Measurements from ENCODE around the gene LRRTM1. TPM values are rescaled to one million over a fixed set of nuclear protein-coding genes. Genes with fewer than 3 reads are reported as not detected.

The LRRTM1 gene
- total and polyA plus RNA-seq, 8 donors, result 0.04 to 0.63 (median 0.09) TPM; not detected in 4

DNA sequence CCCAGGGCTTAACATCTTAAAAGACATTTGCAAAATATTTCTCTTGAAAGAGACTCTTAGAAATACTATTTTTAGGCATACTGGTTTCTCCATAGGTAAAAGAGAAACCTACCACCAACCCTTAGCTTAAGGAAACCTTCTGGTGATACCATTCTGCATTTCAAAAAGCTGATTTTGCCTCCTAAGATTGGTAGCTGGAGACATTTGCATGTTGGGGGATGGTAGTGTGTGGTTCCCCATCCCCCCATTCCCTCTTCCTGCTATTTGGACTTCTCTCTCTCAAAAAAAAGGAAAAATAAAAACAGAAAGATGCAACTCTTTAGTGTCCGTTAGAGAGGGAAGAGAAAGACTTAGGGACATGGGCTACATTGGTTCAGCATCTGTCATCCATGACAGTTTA is 4.2 kb downstream of the LRRTM1 start:
- TF ChIP-seq, protein P1, sequence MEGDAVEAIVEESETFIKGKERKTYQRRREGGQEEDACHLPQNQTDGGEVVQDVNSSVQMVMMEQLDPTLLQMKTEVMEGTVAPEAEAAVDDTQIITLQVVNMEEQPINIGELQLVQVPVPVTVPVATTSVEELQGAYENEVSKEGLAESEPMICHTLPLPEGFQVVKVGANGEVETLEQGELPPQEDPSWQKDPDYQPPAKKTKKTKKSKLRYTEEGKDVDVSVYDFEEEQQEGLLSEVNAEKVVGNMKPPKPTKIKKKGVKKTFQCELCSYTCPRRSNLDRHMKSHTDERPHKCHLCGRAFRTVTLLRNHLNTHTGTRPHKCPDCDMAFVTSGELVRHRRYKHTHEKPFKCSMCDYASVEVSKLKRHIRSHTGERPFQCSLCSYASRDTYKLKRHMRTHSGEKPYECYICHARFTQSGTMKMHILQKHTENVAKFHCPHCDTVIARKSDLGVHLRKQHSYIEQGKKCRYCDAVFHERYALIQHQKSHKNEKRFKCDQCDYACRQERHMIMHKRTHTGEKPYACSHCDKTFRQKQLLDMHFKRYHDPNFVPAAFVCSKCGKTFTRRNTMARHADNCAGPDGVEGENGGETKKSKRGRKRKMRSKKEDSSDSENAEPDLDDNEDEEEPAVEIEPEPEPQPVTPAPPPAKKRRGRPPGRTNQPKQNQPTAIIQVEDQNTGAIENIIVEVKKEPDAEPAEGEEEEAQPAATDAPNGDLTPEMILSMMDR (IDR thresholded peaks at IDR 0.05), result no peak
- Histone ChIP-seq H3K27ac (no peak overlapping the region), H3K27me3 (peaks cover 0 to 36% (median 0%) of the 10 kb centered on the region in 4 donors), H3K9me3 (no peaks in the 10 kb centered on the region), H3K36me3 (no peaks in the 10 kb centered on the region), H3K4me3 (no peak overlapping the region), H3K4me1 (no peaks in the 10 kb centered on the region)
- DNase-seq, result no peak
- FAIRE-seq, result no peak
- no peak for ATAC-seq
- 30 to 74% methylated on average over 1 of the region's 1 CpG for WGBS, 2 donors
- intact Hi-C loops (cut with DNase I), result no loop called here

- intact Hi-C loops (cut with DNase I), result no loop called here
- peaks cover 0 to 36% (median 0%) of the 10 kb centered on the region in 4 donors for H3K27me3 ChIP-seq
- H3K4me1 ChIP-seq, result no peaks in the 10 kb centered on the region
- TF ChIP-seq, protein P1 (IDR thresholded peaks at IDR 0.05), result no peak
- no peak overlapping the region for H3K27ac ChIP-seq
- H3K4me3 ChIP-seq, result no peak overlapping the region
- H3K9me3 ChIP-seq, result no peaks in the 10 kb centered on the region
- FAIRE-seq (no peak), DNase-seq (no peak), ATAC-seq (no peak)
- H3K36me3 ChIP-seq, result no peaks in the 10 kb centered on the region
- 40 to 51% methylated on average over 5 of the region's 5 CpGs for WGBS, 2 donors
These were observed 4.9 kb downstream of the LRRTM1 start for GRCh38 chr2:80299661-80300060.

GRCh38 chr2:80298954-80299353 is 5.6 kb downstream of the LRRTM1 start:
- no peak overlapping the region for H3K4me3 ChIP-seq
- no peak for DNase-seq
- H3K27ac ChIP-seq, result no peak overlapping the region
- FAIRE-seq, result no peak
- TF ChIP-seq, protein P1 (IDR thresholded peaks at IDR 0.05), result no peak
- peaks cover 0 to 35% (median 0%) of the 10 kb centered on the region in 4 donors for H3K27me3 ChIP-seq
- no peak for ATAC-seq
- no peaks in the 10 kb centered on the region for H3K4me1 ChIP-seq
- H3K9me3 ChIP-seq, result no peaks in the 10 kb centered on the region
- no peaks in the 10 kb centered on the region for H3K36me3 ChIP-seq
- 17 to 51% methylated on average over 3 of the region's 3 CpGs for WGBS, 2 donors
- intact Hi-C loops (cut with DNase I), result no loop called here

- Histone ChIP-seq H3K27ac (no peak overlapping the region), H3K9me3 (no peaks in the 10 kb centered on the region), H3K36me3 (no peaks in the 10 kb centered on the region), H3K4me1 (no peaks in the 10 kb centered on the region), H3K27me3 (peaks cover 0 to 2% (median 0%) of the 10 kb centered on the region in 4 donors), H3K4me3 (no peak overlapping the region)
- FAIRE-seq (no peak), ATAC-seq (no peak), DNase-seq (no peak)
- TF ChIP-seq, protein P1 (IDR thresholded peaks at IDR 0.05), result no peak
- intact Hi-C loops (cut with DNase I), result no loop called here
These were observed 11.5 kb downstream of the LRRTM1 start for GRCh38 chr2:80293039-80293438.

DNA sequence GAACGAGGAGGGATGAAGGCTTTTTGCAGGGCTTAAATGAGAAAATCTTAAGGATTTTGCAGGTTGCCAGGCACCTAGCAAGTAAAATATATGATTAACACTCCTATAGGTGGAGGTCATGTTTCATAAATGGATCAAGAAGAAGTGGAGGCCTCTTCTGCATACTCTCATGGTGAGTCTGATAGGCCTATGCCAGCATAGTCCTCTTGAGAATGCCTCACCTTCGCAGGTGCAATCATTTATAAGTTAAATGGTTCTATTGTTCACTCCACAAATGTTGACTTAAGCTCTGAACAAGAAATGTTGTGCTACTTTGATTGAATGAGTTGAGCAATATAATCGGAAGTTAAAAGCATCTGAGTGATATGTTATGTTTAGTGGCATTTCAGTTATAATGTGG is 12.1 kb downstream of the LRRTM1 start:
- Histone ChIP-seq H3K4me1 (no peaks in the 10 kb centered on the region), H3K27ac (no peak overlapping the region), H3K27me3 (no peaks in the 10 kb centered on the region), H3K4me3 (no peak overlapping the region), H3K36me3 (no peaks in the 10 kb centered on the region), H3K9me3 (no peaks in the 10 kb centered on the region)
- 35 to 43% methylated on average over 3 of the region's 3 CpGs for WGBS, 2 donors
- TF ChIP-seq, protein P1 (IDR thresholded peaks at IDR 0.05), result no peak
- peak in 1 of 4 donors; percentile 22 for ATAC-seq
- no peak for FAIRE-seq
- intact Hi-C loops (cut with DNase I), result no loop called here
- no peak for DNase-seq

Measured in pancreas (tissue), 10 donors.